Measurements from ENCODE around the gene SNORC. TPM values are rescaled to one million over a fixed set of nuclear protein-coding genes. Genes with fewer than 3 reads are reported as not detected.

SNORC gene
- polyA plus RNA-seq, 1 of the 3 experiments (the other 2 are of a cell fraction): 1.2 TPM

- TF ChIP-seq, protein P1, sequence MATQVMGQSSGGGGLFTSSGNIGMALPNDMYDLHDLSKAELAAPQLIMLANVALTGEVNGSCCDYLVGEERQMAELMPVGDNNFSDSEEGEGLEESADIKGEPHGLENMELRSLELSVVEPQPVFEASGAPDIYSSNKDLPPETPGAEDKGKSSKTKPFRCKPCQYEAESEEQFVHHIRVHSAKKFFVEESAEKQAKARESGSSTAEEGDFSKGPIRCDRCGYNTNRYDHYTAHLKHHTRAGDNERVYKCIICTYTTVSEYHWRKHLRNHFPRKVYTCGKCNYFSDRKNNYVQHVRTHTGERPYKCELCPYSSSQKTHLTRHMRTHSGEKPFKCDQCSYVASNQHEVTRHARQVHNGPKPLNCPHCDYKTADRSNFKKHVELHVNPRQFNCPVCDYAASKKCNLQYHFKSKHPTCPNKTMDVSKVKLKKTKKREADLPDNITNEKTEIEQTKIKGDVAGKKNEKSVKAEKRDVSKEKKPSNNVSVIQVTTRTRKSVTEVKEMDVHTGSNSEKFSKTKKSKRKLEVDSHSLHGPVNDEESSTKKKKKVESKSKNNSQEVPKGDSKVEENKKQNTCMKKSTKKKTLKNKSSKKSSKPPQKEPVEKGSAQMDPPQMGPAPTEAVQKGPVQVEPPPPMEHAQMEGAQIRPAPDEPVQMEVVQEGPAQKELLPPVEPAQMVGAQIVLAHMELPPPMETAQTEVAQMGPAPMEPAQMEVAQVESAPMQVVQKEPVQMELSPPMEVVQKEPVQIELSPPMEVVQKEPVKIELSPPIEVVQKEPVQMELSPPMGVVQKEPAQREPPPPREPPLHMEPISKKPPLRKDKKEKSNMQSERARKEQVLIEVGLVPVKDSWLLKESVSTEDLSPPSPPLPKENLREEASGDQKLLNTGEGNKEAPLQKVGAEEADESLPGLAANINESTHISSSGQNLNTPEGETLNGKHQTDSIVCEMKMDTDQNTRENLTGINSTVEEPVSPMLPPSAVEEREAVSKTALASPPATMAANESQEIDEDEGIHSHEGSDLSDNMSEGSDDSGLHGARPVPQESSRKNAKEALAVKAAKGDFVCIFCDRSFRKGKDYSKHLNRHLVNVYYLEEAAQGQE (IDR thresholded peaks at IDR 0.05; ENCODE audit: low read depth, low read length): no peak
- no peak for TF ChIP-seq POLR2AphosphoS5 (IDR thresholded peaks at IDR 0.05; ENCODE audit: low read depth, low read length)
Observed at GRCh38 chr2:232910376-232910775, 40.3 kb downstream of the SNORC start (continued).

DNA sequence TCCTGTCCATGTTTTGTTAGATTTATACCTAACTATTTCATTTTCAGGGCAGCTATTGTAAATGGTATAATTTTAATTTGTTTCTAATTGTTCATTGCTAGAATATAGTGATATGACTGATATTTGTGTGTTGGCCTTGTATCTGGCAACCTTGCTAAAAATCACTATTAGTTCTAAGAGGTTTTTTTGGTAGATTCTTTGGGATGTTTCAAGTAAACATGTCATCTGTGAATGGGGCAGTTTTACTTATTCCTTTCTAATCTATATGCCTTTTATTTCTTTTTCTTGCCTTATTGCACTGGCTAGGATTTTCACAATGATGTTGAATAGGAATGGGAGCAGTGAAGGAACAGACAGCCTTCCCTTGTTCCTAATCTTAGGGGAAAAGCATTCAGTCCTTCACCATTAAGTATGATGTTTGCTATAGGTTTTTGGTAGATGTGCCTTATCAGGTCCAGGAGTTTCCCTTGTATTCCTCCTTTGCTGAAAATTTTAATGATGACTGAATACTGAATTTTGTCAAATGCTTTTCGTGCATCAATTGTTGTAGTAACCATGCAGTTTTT lies 41.7 kb downstream of the SNORC start:
- Histone ChIP-seq H3K9me3 (no peaks in the 10 kb centered on the region), H3K4me2 (no peak overlapping the region), H3K27me3 (ENCODE audit: insufficient read depth) (peaks cover 4% of the 10 kb centered on the region; the same call in 1 of the 2 replicates), H3K4me1 (ENCODE audit: control insufficient read depth in 1 of 2, insufficient read depth in 2 of 2, low read depth in 1 of 2, low read length in 1 of 2) (no peaks in the 10 kb centered on the region), H3F3A (replicated peaks; ENCODE audit: insufficient read depth) (no peaks in the 10 kb centered on the region), H3K9me2 (no peaks in the 10 kb centered on the region), H2AFZ (ENCODE audit: low read depth) (no peak overlapping the region), H3K27ac (ENCODE audit: low read depth in 2 of 2, low read length in 1 of 2) (no peak overlapping the region), H3K4me3 (ENCODE audit: low read depth in 2 of 2, low read length in 1 of 2) (no peak overlapping the region), H3K36me3 (replicated peaks in 1 of 2; ENCODE audit: control insufficient read depth in 1 of 2, insufficient read depth in 2 of 2, low read length in 1 of 2) (no peaks in the 10 kb centered on the region), H3K9ac (no peak overlapping the region), H3K79me2 (ENCODE audit: insufficient read depth) (no peaks in the 10 kb centered on the region), H4K20me1 (ENCODE audit: insufficient read depth) (no peaks in the 10 kb centered on the region)
- no peak for TF ChIP-seq MAX (IDR thresholded peaks at IDR 0.05; ENCODE audit: low read depth)
- no peak for TF ChIP-seq FOXM1 (IDR thresholded peaks at IDR 0.05; ENCODE audit: low read depth)
- no peak for TF ChIP-seq SIN3A (IDR thresholded peaks at IDR 0.05; ENCODE audit: borderline replicate concordance, low read depth, low read length)
- no peak for TF ChIP-seq FOSL2 (IDR thresholded peaks at IDR 0.05; ENCODE audit: borderline replicate concordance, low read depth)
- TF ChIP-seq MEF2A (IDR thresholded peaks at IDR 0.05; ENCODE audit: borderline replicate concordance, low read depth): no peak
- no peak for TF ChIP-seq PBX3 (IDR thresholded peaks at IDR 0.05)
- TF ChIP-seq YY1 (IDR thresholded peaks at IDR 0.05; ENCODE audit: low read depth): no peak
- TF ChIP-seq ZBTB33 (IDR thresholded peaks at IDR 0.05; ENCODE audit: borderline replicate concordance, low read depth): no peak
- TF ChIP-seq, protein P2, sequence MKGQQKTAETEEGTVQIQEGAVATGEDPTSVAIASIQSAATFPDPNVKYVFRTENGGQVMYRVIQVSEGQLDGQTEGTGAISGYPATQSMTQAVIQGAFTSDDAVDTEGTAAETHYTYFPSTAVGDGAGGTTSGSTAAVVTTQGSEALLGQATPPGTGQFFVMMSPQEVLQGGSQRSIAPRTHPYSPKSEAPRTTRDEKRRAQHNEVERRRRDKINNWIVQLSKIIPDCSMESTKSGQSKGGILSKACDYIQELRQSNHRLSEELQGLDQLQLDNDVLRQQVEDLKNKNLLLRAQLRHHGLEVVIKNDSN (IDR thresholded peaks at IDR 0.05; ENCODE audit: borderline replicate concordance, low read depth): no peak
- TF ChIP-seq RAD21 (IDR thresholded peaks at IDR 0.05; ENCODE audit: low read length): no peak
- TF ChIP-seq, protein P3, sequence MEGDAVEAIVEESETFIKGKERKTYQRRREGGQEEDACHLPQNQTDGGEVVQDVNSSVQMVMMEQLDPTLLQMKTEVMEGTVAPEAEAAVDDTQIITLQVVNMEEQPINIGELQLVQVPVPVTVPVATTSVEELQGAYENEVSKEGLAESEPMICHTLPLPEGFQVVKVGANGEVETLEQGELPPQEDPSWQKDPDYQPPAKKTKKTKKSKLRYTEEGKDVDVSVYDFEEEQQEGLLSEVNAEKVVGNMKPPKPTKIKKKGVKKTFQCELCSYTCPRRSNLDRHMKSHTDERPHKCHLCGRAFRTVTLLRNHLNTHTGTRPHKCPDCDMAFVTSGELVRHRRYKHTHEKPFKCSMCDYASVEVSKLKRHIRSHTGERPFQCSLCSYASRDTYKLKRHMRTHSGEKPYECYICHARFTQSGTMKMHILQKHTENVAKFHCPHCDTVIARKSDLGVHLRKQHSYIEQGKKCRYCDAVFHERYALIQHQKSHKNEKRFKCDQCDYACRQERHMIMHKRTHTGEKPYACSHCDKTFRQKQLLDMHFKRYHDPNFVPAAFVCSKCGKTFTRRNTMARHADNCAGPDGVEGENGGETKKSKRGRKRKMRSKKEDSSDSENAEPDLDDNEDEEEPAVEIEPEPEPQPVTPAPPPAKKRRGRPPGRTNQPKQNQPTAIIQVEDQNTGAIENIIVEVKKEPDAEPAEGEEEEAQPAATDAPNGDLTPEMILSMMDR (IDR thresholded peaks at IDR 0.05): no peak
- no peak for DNase-seq
- ChIA-PET POLR2A (no interaction called here), CTCF (interaction anchor here (0.6 kb wide), 1 partner anchor 125 kb away, joined by 3 read pairs; no protein-coding TSS in a partner anchor)
- WGBS (ENCODE audit: low lambda C conversion rate): 0% methylated on average over 1 of the region's 1 CpG
